ENCODE results near the gene SEPTIN2. TPM values are rescaled to one million over a fixed set of nuclear protein-coding genes. Genes with fewer than 3 reads are reported as not detected.
"Not testable (repeated sequence)": the region's sequence is repeated elsewhere in the genome, so short reads cannot be mapped to it uniquely, and the experiment has no call there.

The SEPTIN2 gene
- total RNA-seq, 2 experiments from 2014 or later = 198 to 275 TPM

GRCh38 chr2:241391892-241392665 lies 76.4 kb downstream of the SEPTIN2 start:
- DNase-seq (ENCODE audit: low spot score) = peak; percentile 65
- Histone ChIP-seq H3K36me3 (ENCODE audit: insufficient read depth, low read length) (peaks cover 4% of the 10 kb centered on the region; the same call in 1 of the 2 replicates), H3K79me2 (ENCODE audit: insufficient read depth, low read depth, low read length) (no peaks in the 10 kb centered on the region), H2AFZ (ENCODE audit: low read length) (no peak overlapping the region), H3K4me1 (ENCODE audit: insufficient read depth, low read length, poor library complexity, severe bottlenecking) (peaks cover 13% of the 10 kb centered on the region), H4K20me1 (ENCODE audit: insufficient read depth, low read length) (peaks cover 4% of the 10 kb centered on the region), H3K4me2 (ENCODE audit: low read length) (peak overlapping the region; percentile 43), H3K27ac (ENCODE audit: low read depth, low read length, poor library complexity, severe bottlenecking) (no peak overlapping the region), H3K9me3 (ENCODE audit: low read length) (no peaks in the 10 kb centered on the region), H3K9me2 (ENCODE audit: insufficient read depth, low read length) (no peaks in the 10 kb centered on the region), H3K4me3 (ENCODE audit: low read depth, low read length, poor library complexity, severe bottlenecking) (no peak overlapping the region)
- ChIA-PET POLR2A (interaction anchor here (0.5 to 2.9 kb wide), 6 partner anchors 9 to 122 kb away, joined by 3 to 11 read pairs (median 4); no protein-coding TSS in a partner anchor), CTCF (ENCODE audit: unreplicated experiment) (no interaction called here)
- TF ChIP-seq CTCF (conservative IDR thresholded peaks at IDR 0.05; ENCODE audit: low read length) (peak; percentile 82), EZH2phosphoT487 (IDR thresholded peaks at IDR 0.05; ENCODE audit: borderline replicate concordance, low read depth, low read length) (no peak)
- no TSS peak for BruUV-seq (replicated peaks)
- intact Hi-C loops (cut with micrococcal nuclease; ENCODE audit: unreplicated experiment) = loop anchor here (2.0 to 5.0 kb wide), 2 partner anchors 35 to 175 kb away; partner anchors contain the start of gene FARP2

GRCh38 chr2:241392753-241393152 lies 77.0 kb downstream of the SEPTIN2 start:
- H3K9me2 ChIP-seq (ENCODE audit: insufficient read depth, low read length); H3K36me3 ChIP-seq (ENCODE audit: insufficient read depth, low read length); H3K79me2 ChIP-seq (ENCODE audit: insufficient read depth, low read depth, low read length); H3K27ac ChIP-seq (ENCODE audit: low read depth, low read length, poor library complexity, severe bottlenecking); H2AFZ ChIP-seq (ENCODE audit: low read length); CTCF ChIA-PET (ENCODE audit: unreplicated experiment); H4K20me1 ChIP-seq (ENCODE audit: insufficient read depth, low read length); H3K4me3 ChIP-seq (ENCODE audit: low read depth, low read length, poor library complexity, severe bottlenecking); BruUV-seq (replicated peaks); H3K9me3 ChIP-seq (ENCODE audit: low read length): not testable (repeated sequence)
- peak overlapping the region; percentile 43 for H3K4me2 ChIP-seq (ENCODE audit: low read length)
- H3K4me1 ChIP-seq (ENCODE audit: insufficient read depth, low read length, poor library complexity, severe bottlenecking) = peaks cover 13% of the 10 kb centered on the region
- intact Hi-C loops (cut with micrococcal nuclease; ENCODE audit: unreplicated experiment) = loop anchor here (2.0 to 5.0 kb wide), 2 partner anchors 36 to 175 kb away; partner anchors contain the start of gene FARP2
- POLR2A ChIA-PET = interaction anchor here (0.6 to 2.9 kb wide), 5 partner anchors 8 to 88 kb away, joined by 3 to 11 read pairs (median 4); no protein-coding TSS in a partner anchor
- DNase-seq (ENCODE audit: low spot score) = peak; percentile 13

GRCh38 chr2:241393524-241394196 lies 77.9 kb downstream of the SEPTIN2 start:
- no peak overlapping the region for H2AFZ ChIP-seq (ENCODE audit: low read length)
- BruUV-seq (replicated peaks) = no TSS peak
- no peaks in the 10 kb centered on the region for H3K9me3 ChIP-seq (ENCODE audit: low read length)
- H4K20me1 ChIP-seq (ENCODE audit: insufficient read depth, low read length) = peaks cover 4% of the 10 kb centered on the region
- no peaks in the 10 kb centered on the region for H3K9me2 ChIP-seq (ENCODE audit: insufficient read depth, low read length)
- no peak overlapping the region for H3K27ac ChIP-seq (ENCODE audit: low read depth, low read length, poor library complexity, severe bottlenecking)
- H3K4me3 ChIP-seq (ENCODE audit: low read depth, low read length, poor library complexity, severe bottlenecking) = no peak overlapping the region
- TF ChIP-seq EZH2phosphoT487 (IDR thresholded peaks at IDR 0.05; ENCODE audit: borderline replicate concordance, low read depth, low read length) = no peak
- TF ChIP-seq CTCF (conservative IDR thresholded peaks at IDR 0.05; ENCODE audit: low read length) = no peak
- ChIA-PET CTCF (ENCODE audit: unreplicated experiment) (no interaction called here), POLR2A (interaction anchor here (0.7 to 2.9 kb wide), 5 partner anchors 9 to 19 kb away, joined by 3 to 11 read pairs (median 4); no protein-coding TSS in a partner anchor)
- DNase-seq (ENCODE audit: low spot score) = no peak
- H3K4me2 ChIP-seq (ENCODE audit: low read length) = peak overlapping the region; percentile 43; the same call in 1 of the 2 replicates
- H3K36me3 ChIP-seq (ENCODE audit: insufficient read depth, low read length) = peaks cover 4% of the 10 kb centered on the region; the same call in 1 of the 2 replicates
- H3K79me2 ChIP-seq (ENCODE audit: insufficient read depth, low read depth, low read length) = no peaks in the 10 kb centered on the region
- intact Hi-C loops (cut with micrococcal nuclease; ENCODE audit: unreplicated experiment) = loop anchor here (2.0 to 5.0 kb wide), 2 partner anchors 37 to 176 kb away; partner anchors contain the start of gene FARP2
- peaks cover 13% of the 10 kb centered on the region for H3K4me1 ChIP-seq (ENCODE audit: insufficient read depth, low read length, poor library complexity, severe bottlenecking)

GRCh38 chr2:241396809-241397208 lies 81.1 kb downstream of the SEPTIN2 start:
- H4K20me1 ChIP-seq (ENCODE audit: insufficient read depth, low read length); POLR2A ChIA-PET; H2AFZ ChIP-seq (ENCODE audit: low read length); H3K79me2 ChIP-seq (ENCODE audit: insufficient read depth, low read depth, low read length); H3K4me2 ChIP-seq (ENCODE audit: low read length); DNase-seq (ENCODE audit: low spot score); H3K27ac ChIP-seq (ENCODE audit: low read depth, low read length, poor library complexity, severe bottlenecking); H3K9me3 ChIP-seq (ENCODE audit: low read length); H3K9me2 ChIP-seq (ENCODE audit: insufficient read depth, low read length); intact Hi-C loops (cut with micrococcal nuclease; ENCODE audit: unreplicated experiment); CTCF ChIA-PET (ENCODE audit: unreplicated experiment); H3K4me3 ChIP-seq (ENCODE audit: low read depth, low read length, poor library complexity, severe bottlenecking); H3K36me3 ChIP-seq (ENCODE audit: insufficient read depth, low read length): not testable (repeated sequence)
- TSS peak; percentile 41 for BruUV-seq (replicated peaks)
- peaks cover 13% of the 10 kb centered on the region for H3K4me1 ChIP-seq (ENCODE audit: insufficient read depth, low read length, poor library complexity, severe bottlenecking)

Measured in OCI-LY7 (cell line).